HFFc6 (cell line): Measurements from ENCODE around the gene GBA2. TPM values are rescaled to one million over a fixed set of nuclear protein-coding genes. Genes with fewer than 3 reads are reported as not detected.

Experiments
- DNase-seq: peaks from one replicate; pipeline ENCODE4 v3.0.0-alpha.2; 2018
- H3K27ac Mint-ChIP-seq: 2 replicates; pipeline ENCODE4 v1.8.0; 2020; ENCODE audit warnings: mild to moderate bottlenecking, mixed read lengths
- H3K27me3 Mint-ChIP-seq: 2 replicates; pipeline ENCODE4 v1.8.0; 2021; ENCODE audit warnings: mild to moderate bottlenecking, moderate library complexity, mixed read lengths; ENCODE audit not compliant: insufficient read depth
- H3K36me3 Mint-ChIP-seq: 2 replicates; pipeline ENCODE4 v1.8.0; 2021; ENCODE audit warnings: low read depth, mixed read lengths
- H3K4me1 Mint-ChIP-seq: 2 replicates; pipeline ENCODE4 v1.8.0; 2020; ENCODE audit warnings: low read depth, mixed read lengths
- H3K4me3 Mint-ChIP-seq: 2 replicates; pipeline ENCODE4 v1.8.0; 2020; ENCODE audit warnings: mild to moderate bottlenecking, moderate library complexity, mixed read lengths
- H3K9me3 Mint-ChIP-seq: 2 replicates; pipeline ENCODE4 v1.8.0; 2020; ENCODE audit warnings: mild to moderate bottlenecking, mixed read lengths
- total RNA-seq, 6 experiments: library from RNA; stranded (reverse); fragmentation: NEBNext Ultra II Directional; extraction: Animal tissue kit (Norgen Biotek cat#: 25700); gene quantifications; 2 replicates in 1 of 6; 3 replicates in 5 of 6; pipeline ENCODE4 v1.2.3, GENCODE V29; 2021
- TF ChIP-seq, protein P1 (sequence below): fragments of 200-600 bp; sonication (generic); IDR thresholded peaks from 2 replicates; pipeline ENCODE4 v1.5.0; 2021; ENCODE audit warnings: antibody characterized with exemption, mild to moderate bottlenecking

Gene GBA2
- total RNA-seq, 6 experiments from 2014 or later: 22.9 to 25.7 (median 24.0) TPM

DNA sequence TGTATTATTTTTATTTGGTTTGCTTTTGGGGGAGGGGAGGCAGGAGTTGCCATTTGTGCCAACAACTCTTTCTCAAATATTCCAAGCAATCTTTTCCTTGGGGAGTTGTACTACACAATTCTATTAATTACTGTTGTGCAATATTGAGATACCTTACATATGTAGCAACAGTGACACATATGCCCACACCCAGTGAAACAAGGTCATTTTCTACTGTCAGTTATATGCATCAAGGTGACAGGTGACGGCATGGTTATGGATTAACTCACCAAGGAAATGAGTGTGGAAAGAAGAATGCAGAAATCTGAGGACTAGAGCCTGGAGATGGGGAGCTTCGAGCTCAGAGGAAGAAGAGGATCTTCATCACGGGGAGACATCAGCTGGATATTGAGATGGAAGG, 22.9 kb upstream of the GBA2 start:
- TF ChIP-seq, protein P1, sequence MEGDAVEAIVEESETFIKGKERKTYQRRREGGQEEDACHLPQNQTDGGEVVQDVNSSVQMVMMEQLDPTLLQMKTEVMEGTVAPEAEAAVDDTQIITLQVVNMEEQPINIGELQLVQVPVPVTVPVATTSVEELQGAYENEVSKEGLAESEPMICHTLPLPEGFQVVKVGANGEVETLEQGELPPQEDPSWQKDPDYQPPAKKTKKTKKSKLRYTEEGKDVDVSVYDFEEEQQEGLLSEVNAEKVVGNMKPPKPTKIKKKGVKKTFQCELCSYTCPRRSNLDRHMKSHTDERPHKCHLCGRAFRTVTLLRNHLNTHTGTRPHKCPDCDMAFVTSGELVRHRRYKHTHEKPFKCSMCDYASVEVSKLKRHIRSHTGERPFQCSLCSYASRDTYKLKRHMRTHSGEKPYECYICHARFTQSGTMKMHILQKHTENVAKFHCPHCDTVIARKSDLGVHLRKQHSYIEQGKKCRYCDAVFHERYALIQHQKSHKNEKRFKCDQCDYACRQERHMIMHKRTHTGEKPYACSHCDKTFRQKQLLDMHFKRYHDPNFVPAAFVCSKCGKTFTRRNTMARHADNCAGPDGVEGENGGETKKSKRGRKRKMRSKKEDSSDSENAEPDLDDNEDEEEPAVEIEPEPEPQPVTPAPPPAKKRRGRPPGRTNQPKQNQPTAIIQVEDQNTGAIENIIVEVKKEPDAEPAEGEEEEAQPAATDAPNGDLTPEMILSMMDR: no peak
- Mint-ChIP-seq H3K9me3 (no peaks in the 10 kb centered on the region), H3K27me3 (peaks cover 7% of the 10 kb centered on the region; the same call in 1 of the 2 replicates), H3K4me3 (no peak overlapping the region), H3K27ac (no peak overlapping the region), H3K4me1 (peaks cover 10% of the 10 kb centered on the region; the same call in 1 of the 2 replicates), H3K36me3 (no peaks in the 10 kb centered on the region)
- DNase-seq: no peak

DNA sequence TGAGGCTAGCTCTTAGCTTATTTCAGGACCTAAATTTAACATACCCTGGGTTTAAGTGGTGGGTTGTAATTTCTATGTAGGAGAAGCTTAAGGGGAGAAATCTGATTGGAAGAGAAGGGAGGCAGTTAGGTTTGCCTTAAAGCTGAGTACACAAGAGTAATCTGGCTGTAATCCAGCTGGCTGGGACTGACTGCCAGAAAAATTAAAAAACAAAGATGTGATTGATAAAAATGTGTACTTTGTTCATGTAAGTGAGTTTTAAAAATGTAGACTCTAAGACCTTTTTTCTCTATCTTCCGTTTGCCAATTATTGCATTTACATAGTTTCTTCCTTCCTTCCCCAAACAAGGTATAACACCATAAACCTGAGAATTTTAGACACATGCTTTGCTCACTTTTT, 22.5 kb upstream of the GBA2 start:
- H3K4me1 Mint-ChIP-seq: peaks cover 10% of the 10 kb centered on the region; the same call in 1 of the 2 replicates
- H3K27ac Mint-ChIP-seq: no peak overlapping the region
- TF ChIP-seq, protein P1: no peak
- no peak overlapping the region for H3K4me3 Mint-ChIP-seq
- H3K36me3 Mint-ChIP-seq: no peaks in the 10 kb centered on the region
- DNase-seq: no peak
- peaks cover 7% of the 10 kb centered on the region; the same call in 1 of the 2 replicates for H3K27me3 Mint-ChIP-seq
- no peaks in the 10 kb centered on the region for H3K9me3 Mint-ChIP-seq

DNA sequence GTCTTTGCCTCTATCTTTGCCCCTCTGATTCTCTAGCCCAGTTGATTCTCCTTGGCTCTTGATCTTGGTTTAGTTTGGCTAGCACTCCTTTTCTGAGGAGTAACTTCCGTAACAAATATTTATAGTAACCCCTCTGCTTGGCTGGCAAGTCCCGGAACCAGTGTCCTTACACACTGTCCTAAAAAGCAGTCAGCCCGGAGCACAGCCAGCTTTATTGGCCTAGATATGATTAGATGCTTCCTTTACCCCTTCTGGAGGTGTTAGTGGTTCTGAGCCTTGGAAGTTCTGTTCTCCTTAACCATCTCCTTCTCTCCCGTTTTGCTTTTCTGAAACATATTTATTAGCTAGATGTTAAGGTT, 22.0 kb upstream of the GBA2 start:
- Mint-ChIP-seq H3K4me3 (no peak overlapping the region), H3K27ac (no peak overlapping the region), H3K4me1 (peaks cover 10% of the 10 kb centered on the region; the same call in 1 of the 2 replicates), H3K9me3 (no peaks in the 10 kb centered on the region), H3K27me3 (peaks cover 7% of the 10 kb centered on the region; the same call in 1 of the 2 replicates), H3K36me3 (no peaks in the 10 kb centered on the region)
- TF ChIP-seq, protein P1: no peak
- no peak for DNase-seq

DNA sequence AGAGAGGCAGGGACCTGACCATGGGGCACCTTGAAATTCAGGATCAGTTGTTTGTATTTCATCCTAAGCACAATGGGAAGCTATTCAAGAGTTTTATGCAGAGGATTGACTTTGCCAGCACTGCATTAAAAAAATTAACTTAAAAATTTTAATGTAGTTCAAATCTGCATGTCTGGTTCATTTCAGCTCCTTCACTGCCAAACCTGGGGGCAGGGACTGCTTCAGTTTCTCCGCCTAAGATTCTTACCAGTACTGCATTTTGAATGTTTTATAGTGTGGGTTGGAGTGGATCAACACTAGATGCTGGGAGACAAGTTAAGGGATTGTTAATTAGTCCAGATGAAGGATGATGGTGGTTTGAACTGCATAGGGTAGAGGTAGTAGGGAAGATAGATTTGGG, 20.7 kb upstream of the GBA2 start:
- Mint-ChIP-seq H3K36me3 (no peaks in the 10 kb centered on the region), H3K27ac (no peak overlapping the region), H3K4me3 (no peak overlapping the region), H3K4me1 (no peaks in the 10 kb centered on the region), H3K27me3 (peaks cover 9% of the 10 kb centered on the region), H3K9me3 (no peaks in the 10 kb centered on the region)
- no peak for DNase-seq
- TF ChIP-seq, protein P1: no peak

DNA sequence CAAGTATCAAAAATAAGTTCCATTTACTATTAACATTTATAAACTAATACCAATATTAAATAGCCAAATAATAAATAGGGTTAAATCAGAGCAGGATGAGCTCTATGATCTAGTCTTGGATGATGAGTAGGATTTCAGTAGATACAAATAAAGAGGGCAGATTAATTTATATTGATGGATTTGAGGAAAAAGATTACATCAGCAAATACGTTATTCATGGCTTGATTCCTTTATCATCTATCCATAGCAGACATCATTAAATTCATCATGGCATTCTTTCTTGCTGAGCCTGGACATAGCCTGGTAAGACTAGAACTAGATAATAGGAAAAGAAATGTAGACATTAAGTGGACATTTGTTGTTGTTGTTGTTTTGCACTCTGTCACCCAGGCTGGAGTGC, 18.4 kb upstream of the GBA2 start:
- H3K27ac Mint-ChIP-seq: no peak overlapping the region
- peaks cover 11% of the 10 kb centered on the region for H3K27me3 Mint-ChIP-seq
- TF ChIP-seq, protein P1: no peak
- H3K4me1 Mint-ChIP-seq: no peaks in the 10 kb centered on the region
- no peaks in the 10 kb centered on the region for H3K9me3 Mint-ChIP-seq
- no peak for DNase-seq
- no peak overlapping the region for H3K4me3 Mint-ChIP-seq
- no peaks in the 10 kb centered on the region for H3K36me3 Mint-ChIP-seq

DNA sequence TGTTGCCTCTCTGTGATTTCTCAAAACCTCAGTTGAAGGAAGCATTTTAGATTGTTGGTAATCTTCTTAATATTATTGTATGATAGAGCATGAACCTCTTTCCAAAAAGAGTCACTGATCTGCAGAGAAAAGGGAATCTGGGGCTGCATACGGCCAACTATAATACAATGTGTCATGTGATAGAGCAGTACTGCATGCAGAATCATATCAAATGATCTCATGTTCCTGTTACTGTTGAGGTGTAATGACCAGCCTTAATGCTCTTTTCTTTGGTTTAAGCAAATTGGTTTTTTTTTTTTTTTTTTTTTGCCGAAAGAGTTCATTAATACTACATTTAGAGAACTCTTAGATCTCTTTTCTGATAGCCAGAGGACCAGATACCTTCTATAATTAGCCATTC, 18.0 kb upstream of the GBA2 start:
- Mint-ChIP-seq H3K4me1 (no peaks in the 10 kb centered on the region), H3K9me3 (no peaks in the 10 kb centered on the region), H3K27me3 (peaks cover 13% of the 10 kb centered on the region), H3K4me3 (no peak overlapping the region), H3K36me3 (no peaks in the 10 kb centered on the region), H3K27ac (no peak overlapping the region)
- TF ChIP-seq, protein P1: no peak
- DNase-seq: no peak
